Airway epithelial cell (primary cell): ENCODE measurements around the gene GLRA2. TPM values are rescaled to one million over a fixed set of nuclear protein-coding genes. Genes with fewer than 3 reads are reported as not detected.

Experiments used
- total RNA-seq: library from RNA; depleted of rRNA; stranded (reverse); fragments of >200 nt; gene quantifications from 2 replicates; pipeline ENCODE4 v1.2.3, GENCODE V29; 2015

GLRA2 gene
- total RNA-seq, result not detected in 2 replicates

DNA sequence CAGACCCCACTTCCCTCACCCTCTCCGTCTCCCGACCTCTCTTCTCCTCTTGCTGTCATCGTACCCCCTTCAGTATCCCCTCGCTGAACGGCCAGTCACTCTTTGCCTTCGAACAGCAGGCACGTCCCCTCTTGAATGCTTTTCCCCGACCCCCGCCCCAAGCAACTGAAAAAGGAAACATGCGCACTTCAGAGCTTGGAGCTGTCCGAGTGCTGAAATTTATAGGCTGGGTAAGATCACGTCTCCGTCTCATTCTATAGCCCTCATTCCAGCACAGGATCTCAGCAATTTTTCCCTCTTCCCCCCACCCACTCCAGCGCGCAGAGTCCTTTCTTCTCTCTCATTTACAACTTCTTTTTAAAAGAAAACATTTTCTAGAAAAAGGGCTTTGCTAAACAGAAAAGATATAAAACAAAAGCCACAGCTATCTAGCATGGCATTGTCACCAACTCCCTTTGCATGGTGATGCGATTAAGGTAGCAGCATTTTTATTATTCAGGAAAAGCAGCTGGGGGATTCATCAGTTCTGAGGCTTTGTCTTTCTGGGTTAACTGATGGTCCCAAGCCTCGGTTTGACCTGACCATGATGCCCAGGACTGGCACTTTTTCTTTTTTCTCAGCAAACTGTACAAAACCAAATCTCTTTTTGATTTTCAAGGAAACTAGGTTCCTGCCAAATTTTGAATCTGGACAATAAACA, at the start of gene GLRA2:
TSS of gene GLRA2 (plus strand) at position 247 of the 700 bp plus-strand sequence. CDS start 522 bp downstream, outside the sequence.

